ENCODE results near the gene ABCC10.

Gene ABCC10

GRCh38 chr6:43450699-43451131, 23.4 kb downstream of the ABCC10 start:
- TF ChIP-seq, protein P1, sequence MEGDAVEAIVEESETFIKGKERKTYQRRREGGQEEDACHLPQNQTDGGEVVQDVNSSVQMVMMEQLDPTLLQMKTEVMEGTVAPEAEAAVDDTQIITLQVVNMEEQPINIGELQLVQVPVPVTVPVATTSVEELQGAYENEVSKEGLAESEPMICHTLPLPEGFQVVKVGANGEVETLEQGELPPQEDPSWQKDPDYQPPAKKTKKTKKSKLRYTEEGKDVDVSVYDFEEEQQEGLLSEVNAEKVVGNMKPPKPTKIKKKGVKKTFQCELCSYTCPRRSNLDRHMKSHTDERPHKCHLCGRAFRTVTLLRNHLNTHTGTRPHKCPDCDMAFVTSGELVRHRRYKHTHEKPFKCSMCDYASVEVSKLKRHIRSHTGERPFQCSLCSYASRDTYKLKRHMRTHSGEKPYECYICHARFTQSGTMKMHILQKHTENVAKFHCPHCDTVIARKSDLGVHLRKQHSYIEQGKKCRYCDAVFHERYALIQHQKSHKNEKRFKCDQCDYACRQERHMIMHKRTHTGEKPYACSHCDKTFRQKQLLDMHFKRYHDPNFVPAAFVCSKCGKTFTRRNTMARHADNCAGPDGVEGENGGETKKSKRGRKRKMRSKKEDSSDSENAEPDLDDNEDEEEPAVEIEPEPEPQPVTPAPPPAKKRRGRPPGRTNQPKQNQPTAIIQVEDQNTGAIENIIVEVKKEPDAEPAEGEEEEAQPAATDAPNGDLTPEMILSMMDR (IDR thresholded peaks at IDR 0.05; ENCODE audit: low read depth, low read length): no peak
- no peak overlapping the region for H3K4me3 ChIP-seq (ENCODE audit: low read depth, low read length)

GRCh38 chr6:43451348-43451747, 24.0 kb downstream of the ABCC10 start:
- no peak overlapping the region for H3K4me3 ChIP-seq (ENCODE audit: low read depth, low read length)
- TF ChIP-seq, protein P1 (IDR thresholded peaks at IDR 0.05; ENCODE audit: low read depth, low read length): no peak

DNA sequence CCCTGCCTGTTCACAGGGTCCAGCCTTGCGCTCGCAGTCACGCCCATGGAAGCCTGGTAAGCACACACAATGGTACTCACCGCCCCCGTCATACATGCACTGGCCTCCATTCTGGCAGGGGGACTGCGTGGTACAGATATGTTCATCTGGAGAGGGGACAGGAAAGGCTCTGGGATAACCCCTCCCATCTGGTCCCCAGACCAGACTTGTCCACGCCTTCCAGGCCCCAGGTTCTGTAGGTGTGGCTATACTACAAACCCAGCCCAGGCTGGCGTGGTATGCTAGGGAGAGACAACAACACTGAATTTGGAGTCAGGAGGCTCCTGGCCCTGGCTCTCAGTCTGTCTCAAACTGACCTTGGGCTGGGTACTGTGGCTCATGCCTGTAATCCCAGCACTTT, 24.6 kb downstream of the ABCC10 start:
- TF ChIP-seq, protein P1 (IDR thresholded peaks at IDR 0.05; ENCODE audit: low read depth, low read length): no peak
- no peak overlapping the region for H3K4me3 ChIP-seq (ENCODE audit: low read depth, low read length)

DNA sequence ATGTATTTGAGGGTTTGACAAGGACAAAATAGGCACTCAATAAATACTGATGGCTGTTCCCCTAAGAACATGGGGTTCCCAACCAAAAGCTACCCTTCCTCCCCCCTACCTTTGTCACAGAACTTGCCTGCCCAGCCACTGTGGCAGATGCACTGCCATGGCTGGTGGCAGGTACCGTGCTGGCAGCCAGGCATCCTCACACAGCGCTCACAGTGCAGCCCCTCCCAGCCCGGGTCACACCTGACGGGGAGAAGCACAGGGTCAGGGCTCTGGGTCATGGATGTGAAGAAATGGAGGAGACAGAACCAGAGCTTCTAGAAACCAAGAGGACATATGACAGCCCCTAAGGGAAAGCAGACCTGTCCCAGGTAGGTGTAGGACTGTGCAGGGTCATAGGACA, 25.6 kb downstream of the ABCC10 start:
- TF ChIP-seq, protein P1 (IDR thresholded peaks at IDR 0.05; ENCODE audit: low read depth, low read length): no peak
- no peak overlapping the region for H3K4me3 ChIP-seq (ENCODE audit: low read depth, low read length)

DNA sequence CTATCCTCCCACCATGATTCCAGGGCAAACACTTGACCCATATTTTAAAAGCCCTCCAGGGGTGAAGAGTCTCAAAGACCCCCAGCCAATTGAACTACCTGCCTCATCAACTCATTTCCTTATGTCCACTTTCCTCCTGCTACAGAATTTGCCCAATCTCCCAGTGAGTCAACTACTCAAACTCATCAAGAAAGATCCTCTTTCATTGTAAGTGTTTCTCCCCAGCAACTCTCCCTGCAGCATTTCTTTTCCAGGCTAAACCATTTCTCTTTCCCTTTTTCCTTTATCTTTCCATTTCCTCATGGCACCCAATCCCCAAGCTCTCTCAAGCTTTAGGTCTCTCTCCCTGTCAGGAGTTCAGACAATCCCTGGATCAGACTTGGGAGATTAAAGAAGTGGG, 26.5 kb downstream of the ABCC10 start:
- TF ChIP-seq, protein P1 (IDR thresholded peaks at IDR 0.05; ENCODE audit: low read depth, low read length): no peak
- no peak overlapping the region for H3K4me3 ChIP-seq (ENCODE audit: low read depth, low read length)

- peak overlapping the region; percentile 53; the same call in 1 of the 2 replicates for H3K4me3 ChIP-seq (ENCODE audit: low read depth, low read length)
- TF ChIP-seq, protein P1 (IDR thresholded peaks at IDR 0.05; ENCODE audit: low read depth, low read length): peak; percentile 97
Measured at GRCh38 chr6:43454290-43454695, 27.0 kb downstream of the ABCC10 start.

DNA sequence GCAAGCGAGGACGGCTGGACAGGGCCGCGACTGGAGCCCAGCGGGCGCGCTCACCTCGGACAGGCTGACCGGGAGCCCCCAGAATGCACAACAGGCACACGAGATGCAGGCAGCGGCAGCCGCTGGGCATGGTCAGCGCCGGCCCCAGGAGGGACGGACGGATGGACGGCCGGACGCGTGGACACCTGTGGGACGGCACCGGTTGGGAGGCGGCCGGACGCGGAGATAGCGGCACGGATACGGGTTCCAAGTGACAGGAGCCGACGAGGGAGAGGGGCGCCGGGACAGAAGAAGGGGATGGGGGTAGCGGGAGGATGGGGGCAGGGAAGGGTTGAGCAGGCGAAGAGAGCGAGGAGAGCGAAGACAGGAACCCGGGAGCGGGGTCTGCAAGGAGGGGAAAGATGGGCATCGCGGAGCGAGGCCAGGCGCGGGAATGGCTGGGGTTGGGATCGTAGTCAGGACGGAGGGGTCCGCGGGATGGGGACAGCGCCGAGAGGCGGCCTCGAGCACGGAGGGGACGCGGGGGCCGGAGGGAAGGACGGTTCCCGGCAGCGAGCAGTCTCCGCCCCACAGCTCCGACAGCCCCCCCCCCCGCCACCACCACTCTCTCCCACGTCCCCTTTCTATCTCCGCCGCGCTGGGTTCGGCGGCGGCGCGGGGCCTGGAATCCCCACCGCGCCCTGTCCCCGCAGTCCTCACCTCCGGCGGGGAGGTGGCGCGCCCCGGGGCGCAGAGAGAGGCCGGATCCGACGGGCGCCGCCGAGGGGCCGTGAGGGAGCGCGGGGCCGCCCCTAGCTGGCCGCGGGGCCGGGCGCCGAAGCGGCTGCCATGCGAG, 27.6 kb downstream of the ABCC10 start:
- peak overlapping the region; percentile 53 for H3K4me3 ChIP-seq (ENCODE audit: low read depth, low read length)
- TF ChIP-seq, protein P1 (IDR thresholded peaks at IDR 0.05; ENCODE audit: low read depth, low read length): no peak

Measured in WI38 (cell line).